GM20431 (cell line): ENCODE measurements around the gene NPFF.

Experiments used
- in situ Hi-C: fragments of 300-500 bp; cut with MseI, MboI; formaldehyde crosslinking; loops from one replicate; pipeline ENCODE4 v1.15.0; 2020; ENCODE audit warnings: low sequenced_read_pairs; ENCODE audit not compliant: unreplicated experiment

Gene NPFF

DNA sequence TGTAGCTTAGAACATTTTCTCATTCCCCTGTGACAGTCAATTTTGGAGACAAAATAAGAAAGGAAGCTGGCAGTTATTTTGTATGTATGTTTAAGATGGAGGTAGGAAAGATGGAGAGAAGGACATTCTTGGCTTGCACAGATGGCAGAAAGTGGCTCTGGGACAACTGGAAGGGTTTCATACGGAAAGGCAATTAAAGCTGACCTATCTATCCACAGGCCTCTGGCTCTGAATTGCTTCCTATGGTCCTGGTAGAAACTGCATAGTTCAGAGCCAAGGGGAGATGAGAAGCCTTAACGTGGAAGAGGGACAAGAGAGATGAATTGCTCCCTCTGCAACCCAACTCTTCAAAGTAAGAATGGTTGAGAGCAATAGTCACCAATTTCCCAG is 8.0 kb upstream of the NPFF start:
- in situ Hi-C loops, result no loop called here

DNA sequence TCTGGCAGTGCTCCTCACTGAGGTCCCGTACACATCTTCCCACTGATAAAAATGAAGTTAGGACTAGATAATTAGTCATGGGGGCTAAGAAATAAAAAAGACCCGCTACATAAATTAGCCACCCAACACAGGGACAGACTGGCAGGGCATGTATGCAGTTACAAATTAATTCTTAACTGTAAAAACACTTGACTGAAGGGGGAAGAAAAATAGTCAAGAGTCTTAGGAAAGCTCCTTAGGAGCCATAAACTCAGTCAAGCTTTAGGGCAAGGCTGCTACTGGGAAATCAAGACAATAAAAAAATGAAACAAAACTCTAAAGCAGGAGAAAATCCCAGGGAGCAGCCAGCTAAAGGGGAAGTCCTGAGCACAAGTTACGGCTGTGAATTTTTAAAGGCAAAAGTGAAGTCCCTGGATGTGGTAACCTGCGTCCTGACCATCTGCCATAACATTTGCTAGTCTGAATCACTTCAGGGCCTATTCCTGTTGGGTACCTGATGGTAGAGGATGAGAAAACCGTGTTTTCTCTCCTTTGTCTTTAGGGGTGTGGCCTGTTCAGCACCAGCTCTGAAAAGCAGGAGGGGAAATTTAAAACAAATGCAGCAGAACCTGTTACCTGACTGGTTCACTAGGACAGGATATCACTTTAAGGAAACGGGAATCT is 7.5 kb upstream of the NPFF start:
- in situ Hi-C loops, result no loop called here

DNA sequence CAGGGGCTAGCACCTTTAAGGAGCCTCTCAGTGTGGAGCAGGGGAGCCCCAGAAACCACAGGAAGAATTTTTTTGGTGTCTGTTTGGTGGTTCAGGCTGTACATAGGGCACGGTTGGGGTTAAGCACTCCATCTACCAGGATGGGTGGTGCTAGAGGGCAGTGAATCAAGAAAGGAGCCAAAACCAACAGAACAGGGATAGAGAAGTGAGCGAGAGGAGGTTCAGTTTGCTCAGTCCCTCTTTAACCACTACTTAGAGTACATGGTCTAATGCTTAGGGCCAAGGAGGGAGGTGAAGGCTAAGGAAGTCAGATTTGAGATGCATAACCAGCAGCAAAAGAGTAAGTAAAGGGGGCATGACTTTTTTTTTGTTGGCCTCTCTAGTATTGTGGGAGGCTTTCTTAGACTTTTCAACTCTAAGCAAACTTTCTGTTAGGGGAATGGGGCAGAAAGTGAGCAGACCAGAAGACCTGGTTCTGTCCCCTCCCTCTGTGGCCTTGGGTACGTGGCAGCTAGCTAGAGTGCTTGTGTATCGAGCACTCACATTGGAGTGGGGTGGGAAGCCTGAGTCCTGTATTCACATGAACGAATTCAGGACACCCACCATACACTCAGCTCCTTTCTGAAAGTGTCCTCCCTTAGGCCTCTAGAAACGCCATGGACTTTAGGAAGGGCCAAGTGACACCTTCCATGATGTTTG is 6.6 kb upstream of the NPFF start:
- in situ Hi-C loops, result no loop called here

DNA sequence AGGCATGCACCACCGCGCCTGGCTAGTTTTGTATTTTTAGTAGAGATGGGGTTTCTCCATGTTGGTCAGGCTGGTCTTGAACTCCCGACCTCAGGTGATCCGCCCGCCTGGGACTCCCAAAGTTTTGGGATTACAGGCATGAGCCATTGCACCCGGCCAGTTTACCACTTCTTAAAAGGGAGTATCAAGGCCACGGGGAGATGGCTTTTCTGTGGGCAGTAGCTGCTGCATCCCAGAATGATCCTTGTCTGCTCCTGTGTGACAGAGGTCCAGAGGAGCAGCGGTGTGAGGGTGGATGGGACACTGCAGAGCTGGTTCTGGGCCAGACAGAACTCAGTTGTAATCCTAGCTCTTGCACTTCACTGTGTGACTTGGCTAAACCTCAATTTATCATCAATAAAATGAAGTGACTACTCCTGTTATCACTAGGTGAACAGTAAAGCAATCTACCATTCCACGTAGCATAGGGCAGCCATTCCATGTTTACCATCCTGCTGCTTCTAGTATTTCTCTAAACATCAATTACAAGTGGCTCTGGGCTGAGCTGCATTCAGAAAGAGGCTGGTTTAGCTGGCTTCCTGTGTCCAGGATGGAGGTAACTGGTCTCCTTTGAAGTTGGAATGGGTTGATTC is 3.0 kb upstream of the NPFF start:
- in situ Hi-C loops, result no loop called here

GRCh38 chr12:53508534-53509170 is 1.4 kb upstream of the NPFF start:
- in situ Hi-C loops, result no loop called here

DNA sequence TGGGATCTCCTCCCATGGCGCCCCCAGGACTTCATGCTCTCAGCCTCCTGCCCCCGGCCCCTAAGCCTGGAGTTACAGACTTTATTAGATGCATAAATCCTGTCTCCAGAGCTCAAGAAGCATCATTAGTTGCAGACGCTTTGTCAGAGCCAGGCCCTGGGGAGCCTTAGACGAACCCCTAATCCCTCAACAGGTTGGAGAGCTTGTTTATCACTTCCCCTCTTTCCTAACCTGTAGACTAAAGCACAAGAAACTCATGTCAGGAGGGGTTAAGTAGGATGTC is 260 bp upstream of the NPFF start:
- in situ Hi-C loops, result no loop called here

DNA sequence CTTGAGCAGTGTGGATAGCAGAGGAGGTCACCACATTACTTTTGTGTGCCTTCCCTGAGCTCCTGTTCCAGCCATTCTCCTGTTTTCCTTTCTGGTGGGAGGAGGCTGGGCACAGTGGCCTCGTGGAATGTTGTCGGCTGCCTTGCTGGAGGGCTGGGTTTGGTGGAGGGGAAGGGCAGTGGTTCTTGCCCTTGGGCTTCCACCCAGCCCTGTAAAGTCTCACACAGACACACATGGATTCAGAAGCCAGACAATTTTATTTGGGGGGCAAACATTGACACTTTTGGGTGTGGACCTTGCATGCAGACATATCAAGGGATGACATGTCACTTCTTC is 866 bp downstream of the NPFF start:
- in situ Hi-C loops, result no loop called here

GRCh38 chr12:53505555-53506449 is 1.5 kb downstream of the NPFF start:
- in situ Hi-C loops, result no loop called here

- in situ Hi-C loops, result no loop called here
These were observed 2.2 kb downstream of the NPFF start for GRCh38 chr12:53505086-53505485.

DNA sequence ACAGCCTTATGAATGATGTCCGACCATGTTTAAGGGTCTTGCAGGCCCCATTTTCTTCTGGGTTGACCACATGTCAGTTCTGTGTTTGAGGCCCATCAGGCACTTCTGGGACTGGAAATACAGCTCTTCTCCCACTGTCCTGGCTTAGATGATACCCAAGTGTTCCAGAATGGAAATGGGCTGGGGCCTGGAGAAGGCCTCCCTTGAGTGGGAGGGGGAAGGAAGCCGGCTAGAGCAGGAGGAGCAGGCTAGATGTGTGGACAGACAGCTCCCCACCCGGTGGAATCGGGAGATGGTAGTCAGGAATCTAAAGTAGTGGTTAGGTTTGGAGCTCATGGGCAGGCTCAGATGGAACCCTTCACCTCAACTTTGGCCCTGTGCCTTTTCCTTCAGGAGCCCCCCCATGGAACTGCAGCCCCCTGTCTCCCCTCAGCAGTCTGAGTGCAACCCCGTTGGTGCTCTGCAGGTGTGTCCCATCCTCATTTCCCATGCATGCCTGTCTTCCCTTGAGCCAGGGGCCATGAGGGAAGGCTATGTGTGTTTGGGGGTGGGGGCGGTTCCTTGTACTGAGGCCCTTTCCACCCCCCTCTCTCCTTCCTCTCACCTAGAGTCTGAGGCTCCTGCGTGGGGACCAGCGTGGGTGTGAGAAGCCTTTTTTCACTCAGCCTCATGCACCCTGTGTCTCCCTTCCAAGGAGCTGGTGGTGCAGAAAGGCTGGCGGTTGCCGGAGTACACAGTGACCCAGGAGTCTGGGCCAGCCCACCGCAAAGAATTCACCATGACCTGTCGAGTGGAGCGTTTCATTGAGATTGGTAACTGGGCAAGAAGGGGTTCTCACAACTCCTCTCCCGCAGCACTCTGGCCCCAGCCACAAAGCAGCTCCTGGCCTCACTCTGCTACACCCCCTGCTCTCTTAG is 3.0 kb downstream of the NPFF start:
- in situ Hi-C loops, result no loop called here

GRCh38 chr12:53502983-53503728 is 4.1 kb downstream of the NPFF start:
- in situ Hi-C loops, result no loop called here

DNA sequence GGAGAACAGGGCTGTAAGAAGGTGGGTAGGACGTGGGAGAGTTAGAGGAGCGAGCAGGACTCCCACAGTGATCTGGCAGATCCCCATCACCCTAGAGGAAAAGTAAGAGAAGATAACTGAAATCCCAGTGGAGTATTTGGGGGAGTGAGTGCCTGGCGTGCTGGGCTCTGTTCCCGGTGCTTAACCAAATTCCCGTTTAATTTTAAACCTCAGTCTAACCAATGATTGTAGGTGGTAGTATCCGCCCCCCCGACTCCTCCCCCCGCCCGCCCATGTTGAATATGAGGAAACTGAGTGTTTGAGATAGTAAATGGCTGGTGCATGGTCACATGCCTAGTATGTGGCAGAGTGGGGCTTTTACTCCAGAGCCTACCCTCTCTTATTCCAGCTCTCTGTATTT is 5.0 kb downstream of the NPFF start:
- in situ Hi-C loops, result no loop called here

DNA sequence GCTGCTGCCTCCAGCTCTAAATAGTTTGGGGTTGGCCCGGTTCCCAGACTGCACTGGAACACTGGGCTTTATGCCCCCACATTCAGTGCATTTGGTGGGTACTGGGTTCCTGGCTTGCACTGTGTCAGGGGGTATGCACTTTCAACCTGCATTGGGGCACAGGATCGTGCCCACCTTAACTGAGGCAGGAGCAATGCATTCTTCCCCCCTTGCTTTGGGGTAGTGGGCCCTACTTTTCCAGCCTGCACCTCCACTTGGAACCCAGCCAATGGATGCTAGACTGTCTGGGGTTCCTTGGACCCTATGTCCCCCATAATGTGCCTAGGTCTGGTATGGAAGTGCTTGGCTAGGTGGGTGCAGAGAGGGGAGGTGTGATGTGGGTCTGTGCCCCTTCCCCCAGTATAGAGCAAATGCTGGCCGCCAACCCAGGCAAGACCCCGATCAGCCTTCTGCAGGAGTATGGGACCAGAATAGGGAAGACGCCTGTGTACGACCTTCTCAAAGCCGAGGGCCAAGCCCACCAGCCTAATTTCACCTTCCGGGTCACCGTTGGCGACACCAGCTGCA is 5.6 kb downstream of the NPFF start:
- in situ Hi-C loops, result no loop called here

DNA sequence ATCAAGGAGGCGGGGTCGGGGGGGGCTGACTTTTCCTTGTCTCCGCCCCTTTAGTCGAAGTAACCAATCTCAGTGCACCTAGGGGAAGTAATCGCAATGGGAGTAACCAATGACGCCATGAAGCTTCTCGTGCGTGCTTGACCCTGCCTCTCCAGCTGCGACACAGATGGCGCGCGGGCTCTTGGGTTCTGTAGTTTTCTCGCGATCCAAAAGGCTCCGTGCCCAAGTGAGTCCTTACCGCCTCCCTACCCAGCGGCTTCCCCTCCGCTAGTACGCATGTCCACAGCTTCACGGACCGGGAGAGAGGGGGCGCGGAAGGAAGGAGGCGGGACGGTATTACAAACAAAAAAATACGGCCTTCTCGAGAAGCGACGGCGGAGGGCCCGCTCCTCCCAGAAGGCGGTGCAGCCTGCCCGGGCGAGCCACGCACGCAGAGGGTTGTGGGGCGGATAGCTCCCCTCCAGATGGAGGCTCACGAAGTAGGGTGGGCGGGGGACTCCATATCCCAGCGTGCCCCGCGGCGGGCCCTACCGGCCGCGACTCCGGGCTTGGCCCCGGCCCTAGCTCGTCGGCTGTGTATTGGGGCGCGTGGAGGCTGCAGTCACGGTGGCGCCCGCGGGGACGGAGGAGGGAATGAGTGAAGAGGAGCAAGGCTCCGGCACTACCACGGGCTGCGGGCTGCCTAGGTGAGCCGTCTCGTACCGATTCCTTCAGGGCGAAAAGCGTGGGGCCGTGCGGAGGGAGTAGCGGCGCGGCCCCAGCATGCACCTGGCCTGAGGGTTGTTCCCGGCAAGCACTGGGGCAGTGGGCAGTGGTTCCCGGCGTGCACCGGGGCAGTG is 6.3 kb downstream of the NPFF start, which contains the start of gene TARBP2:
Gene TARBP2, plus strand, starts transcription at position 508 of the 839 bp plus-strand sequence. Its CDS starts 126 bp downstream, at position 634.
- in situ Hi-C loops, result no loop called here

- in situ Hi-C loops, result no loop called here
These were observed 7.0 kb downstream of the NPFF start for GRCh38 chr12:53500142-53500775.

DNA sequence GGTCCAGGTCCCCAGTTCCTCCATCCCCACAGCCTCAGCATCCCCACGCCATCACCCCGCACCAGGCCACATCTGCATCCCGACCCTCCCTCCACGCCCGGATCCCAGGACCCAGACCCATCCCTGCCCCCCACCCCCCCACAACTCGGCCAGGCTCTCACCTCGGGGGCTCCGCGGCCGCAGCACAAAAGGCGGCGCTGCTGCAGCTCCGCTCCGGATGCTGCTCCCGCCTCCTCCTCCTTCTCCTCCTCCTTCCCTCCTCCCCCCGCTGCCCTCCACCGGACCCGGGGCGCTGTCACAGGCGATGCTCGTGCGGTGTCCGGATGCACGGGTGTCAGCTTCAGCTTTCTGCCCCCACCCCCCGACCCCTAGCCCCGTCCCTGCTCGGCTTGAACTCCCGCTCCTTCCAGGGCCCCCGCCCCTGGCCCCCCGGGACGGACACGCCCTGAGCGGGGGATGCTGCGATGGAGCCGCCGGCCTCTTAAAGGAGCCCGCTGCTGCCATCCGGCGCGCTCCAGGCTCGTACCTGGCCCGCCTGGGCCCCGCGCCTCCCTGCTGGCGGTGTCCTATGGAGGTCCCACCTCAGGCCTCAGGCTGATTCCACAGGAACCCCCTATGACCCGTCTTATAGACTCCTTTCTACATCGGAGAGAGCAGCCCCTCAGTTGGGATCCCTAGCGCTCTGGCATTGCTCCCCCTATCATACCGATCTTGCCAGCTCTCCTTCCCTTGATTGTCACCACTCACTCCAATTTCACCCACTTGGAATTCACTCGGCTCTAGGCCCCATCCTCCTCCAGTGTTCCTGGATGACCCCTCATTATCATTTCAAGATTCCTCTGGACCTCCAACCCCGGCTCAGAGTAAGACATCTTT is 7.8 kb downstream of the NPFF start, which contains the start of gene MAP3K12:
Gene MAP3K12, minus strand, starts transcription at position 193 of the 876 bp plus-strand sequence. CDS start 12,067 bp downstream, outside the sequence.
- in situ Hi-C loops, result no loop called here
